B cell (primary cell): ENCODE measurements around the gene AZIN2.

Source experiments
- CTCF ChIP-seq: fragments of 200-600 bp; IDR thresholded peaks from one replicate; pipeline ENCODE4 v1.8.0; 2022; ENCODE audit warnings: antibody characterized with exemption, mild to moderate bottlenecking
- EZH2 ChIP-seq: IDR thresholded peaks from 2 replicates; pipeline ENCODE4 v1.6.1; 2012; ENCODE audit warnings: borderline replicate concordance, low read depth, mild to moderate bottlenecking, moderate library complexity, low read length; ENCODE audit not compliant: insufficient read depth, poor library complexity, severe bottlenecking

DNA sequence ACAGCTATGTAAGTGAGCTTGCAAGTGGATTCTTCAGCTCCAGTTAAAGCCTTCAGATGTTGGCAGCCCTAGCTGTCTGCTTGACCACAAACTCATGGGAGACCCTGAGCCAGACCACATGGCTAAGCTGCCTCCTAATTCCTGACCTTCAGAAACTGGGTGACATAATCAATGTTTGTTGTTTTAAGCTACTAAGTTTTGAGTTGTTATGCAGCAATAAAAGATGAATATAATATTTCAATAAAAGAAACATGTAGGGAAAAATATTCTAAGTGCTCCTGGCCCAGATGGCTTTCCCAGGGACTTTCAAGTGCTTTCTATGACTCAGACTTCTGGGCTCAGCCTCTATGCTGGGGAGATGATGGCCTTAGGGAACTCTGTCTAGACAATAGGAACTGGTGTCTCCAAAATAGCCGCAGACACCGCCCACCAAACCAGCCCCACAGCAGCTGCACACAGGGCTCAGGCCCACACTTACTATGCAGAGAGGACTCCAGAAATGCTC lies 20.3 kb upstream of the AZIN2 start:
- TF ChIP-seq CTCF (no peak), EZH2 (no peak)
